Dermis microvascular lymphatic vessel endothelial cell (primary cell): Measurements from ENCODE around the gene LDB3. TPM values are rescaled to one million over a fixed set of nuclear protein-coding genes. Genes with fewer than 3 reads are reported as not detected.

Experiments
- DNase-seq, 2 donors: peaks; one replicate each; pipeline versions ENCODE4 v3.0.0 to v3.0.0-alpha.2; 2010; ENCODE audit warnings: low read depth in 2 of 2
- total RNA-seq: library from RNA; depleted of rRNA; stranded (reverse); fragments of >200 nt; gene quantifications from 2 replicates; pipeline ENCODE4 v1.2.1, GENCODE V29; 2014

The LDB3 gene
- total RNA-seq, 1 donor from 2014 or later: not detected

GRCh38 chr10:86685893-86686632 is 17.8 kb downstream of the LDB3 start:
- no peak for DNase-seq

- no peak for DNase-seq
Measured at GRCh38 chr10:86686972-86687371, 18.7 kb downstream of the LDB3 start.

GRCh38 chr10:86687750-86688149 is 19.4 kb downstream of the LDB3 start:
- DNase-seq: no peak

- DNase-seq: peak; percentile 12 to 61
Measured at GRCh38 chr10:86688398-86688921, 20.1 kb downstream of the LDB3 start.

- no peak for DNase-seq
Measured at GRCh38 chr10:86689146-86689545, 20.8 kb downstream of the LDB3 start.

- DNase-seq: no peak
Measured at GRCh38 chr10:86690231-86690630, 21.9 kb downstream of the LDB3 start.

GRCh38 chr10:86690657-86691084 is 22.4 kb downstream of the LDB3 start:
- DNase-seq: no peak

- no peak for DNase-seq
Measured at GRCh38 chr10:86691333-86692022, 23.2 kb downstream of the LDB3 start.

GRCh38 chr10:86692023-86692514 is 23.8 kb downstream of the LDB3 start:
- no peak for DNase-seq

GRCh38 chr10:86692664-86693063 is 24.4 kb downstream of the LDB3 start:
- DNase-seq: no peak

- no peak for DNase-seq
Measured at GRCh38 chr10:86693275-86693674, 25.0 kb downstream of the LDB3 start.

GRCh38 chr10:86693721-86694369 is 25.5 kb downstream of the LDB3 start:
- peak in 1 of 2 donors; percentile 38 for DNase-seq

GRCh38 chr10:86698207-86698940 is 30.1 kb downstream of the LDB3 start:
- peak in 1 of 2 donors; percentile 4 for DNase-seq

- DNase-seq: no peak
Measured at GRCh38 chr10:86699125-86699524, 30.8 kb downstream of the LDB3 start.

GRCh38 chr10:86699541-86699940 is 31.2 kb downstream of the LDB3 start:
- DNase-seq: no peak

- no peak for DNase-seq
Measured at GRCh38 chr10:86699991-86700840, 31.9 kb downstream of the LDB3 start.

GRCh38 chr10:86700851-86701617 is 32.7 kb downstream of the LDB3 start:
- DNase-seq: no peak

GRCh38 chr10:86703176-86703575 is 34.9 kb downstream of the LDB3 start:
- no peak for DNase-seq

- no peak for DNase-seq
Measured at GRCh38 chr10:86705139-86705538, 36.8 kb downstream of the LDB3 start.

- DNase-seq: no peak
Measured at GRCh38 chr10:86705905-86706304, 37.6 kb downstream of the LDB3 start.
